Omental fat pad (tissue), 4 donors: Measurements from ENCODE around the gene ZMYM4. TPM values are rescaled to one million over a fixed set of nuclear protein-coding genes. Genes with fewer than 3 reads are reported as not detected.

ENCODE experiments used
- ATAC-seq: fragments of 150-250 bp; one replicate; pipeline ENCODE4 v1.9.1; 2016; ENCODE audit warnings: mild to moderate bottlenecking, moderate library complexity; ENCODE audit not compliant: low FRiP score
- DNase-seq: peaks from one replicate; pipeline ENCODE4 v3.0.0-alpha.2; 2019; ENCODE audit warnings: low spot score
- total RNA-seq, 4 donors: library from RNA; depleted of rRNA; stranded (reverse); fragments of >200 nt; gene quantifications; one replicate each; pipeline ENCODE4 v1.1.0, GENCODE V29; 2016
- TF ChIP-seq, protein P1 (sequence below), 3 donors: fragments of 450-650 bp; IDR thresholded peaks; one replicate each; pipeline ENCODE4 v1.5.1; 2016 to 2017; ENCODE audit warnings: antibody characterized with exemption in 3 of 3, mild to moderate bottlenecking in 3 of 3, moderate library complexity in 2 of 3

ZMYM4 gene
- total RNA-seq, 4 donors from 2014 or later = 31.7 to 38.3 (median 33.9) TPM

DNA sequence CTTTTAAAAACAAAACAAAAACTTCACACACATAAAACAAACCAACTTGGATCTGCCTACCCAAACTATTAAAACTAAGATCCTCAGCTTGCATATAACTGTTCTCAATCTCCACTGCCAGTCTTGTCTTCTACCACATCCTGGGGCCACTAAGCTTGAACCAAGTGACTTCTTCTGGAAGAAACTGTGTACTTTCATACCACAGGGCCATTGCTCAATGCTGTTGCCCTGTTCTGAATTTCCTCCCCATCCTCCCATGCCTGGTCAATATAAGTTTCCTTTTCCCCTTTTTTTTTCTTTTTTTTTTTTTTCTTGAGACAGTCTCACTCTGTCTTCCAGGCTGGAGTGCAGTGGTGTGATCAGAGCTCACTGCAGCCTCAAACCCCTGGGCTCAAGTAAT lies 178.8 kb downstream of the ZMYM4 start:
- DNase-seq = no peak
- no peak for ATAC-seq
- TF ChIP-seq, protein P1, sequence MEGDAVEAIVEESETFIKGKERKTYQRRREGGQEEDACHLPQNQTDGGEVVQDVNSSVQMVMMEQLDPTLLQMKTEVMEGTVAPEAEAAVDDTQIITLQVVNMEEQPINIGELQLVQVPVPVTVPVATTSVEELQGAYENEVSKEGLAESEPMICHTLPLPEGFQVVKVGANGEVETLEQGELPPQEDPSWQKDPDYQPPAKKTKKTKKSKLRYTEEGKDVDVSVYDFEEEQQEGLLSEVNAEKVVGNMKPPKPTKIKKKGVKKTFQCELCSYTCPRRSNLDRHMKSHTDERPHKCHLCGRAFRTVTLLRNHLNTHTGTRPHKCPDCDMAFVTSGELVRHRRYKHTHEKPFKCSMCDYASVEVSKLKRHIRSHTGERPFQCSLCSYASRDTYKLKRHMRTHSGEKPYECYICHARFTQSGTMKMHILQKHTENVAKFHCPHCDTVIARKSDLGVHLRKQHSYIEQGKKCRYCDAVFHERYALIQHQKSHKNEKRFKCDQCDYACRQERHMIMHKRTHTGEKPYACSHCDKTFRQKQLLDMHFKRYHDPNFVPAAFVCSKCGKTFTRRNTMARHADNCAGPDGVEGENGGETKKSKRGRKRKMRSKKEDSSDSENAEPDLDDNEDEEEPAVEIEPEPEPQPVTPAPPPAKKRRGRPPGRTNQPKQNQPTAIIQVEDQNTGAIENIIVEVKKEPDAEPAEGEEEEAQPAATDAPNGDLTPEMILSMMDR (IDR thresholded peaks at IDR 0.05) = no peak

DNA sequence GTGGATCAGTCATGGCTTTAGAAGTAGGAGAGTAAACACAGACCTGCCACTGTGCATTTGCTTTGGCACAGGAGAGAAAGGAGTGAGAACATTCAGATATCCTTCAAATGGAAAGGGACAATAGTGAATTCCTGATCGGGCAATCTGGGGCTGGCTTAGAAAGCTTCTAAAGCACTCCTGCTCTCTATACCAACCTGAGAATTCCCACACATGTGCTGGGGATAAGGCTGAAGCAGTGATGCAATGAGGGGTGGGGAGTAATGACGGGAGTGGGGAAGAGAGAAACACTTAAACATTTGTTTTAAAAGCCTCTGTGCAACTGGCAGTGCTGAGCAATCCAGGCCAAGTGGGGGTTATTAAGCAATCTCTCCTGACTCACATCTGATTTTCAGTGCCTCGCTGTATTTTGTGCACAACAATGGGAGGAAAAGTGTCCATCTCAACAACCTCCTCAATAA lies 179.9 kb downstream of the ZMYM4 start:
- no peak for DNase-seq
- peak; percentile 70 for ATAC-seq
- TF ChIP-seq, protein P1 (IDR thresholded peaks at IDR 0.05) = no peak

DNA sequence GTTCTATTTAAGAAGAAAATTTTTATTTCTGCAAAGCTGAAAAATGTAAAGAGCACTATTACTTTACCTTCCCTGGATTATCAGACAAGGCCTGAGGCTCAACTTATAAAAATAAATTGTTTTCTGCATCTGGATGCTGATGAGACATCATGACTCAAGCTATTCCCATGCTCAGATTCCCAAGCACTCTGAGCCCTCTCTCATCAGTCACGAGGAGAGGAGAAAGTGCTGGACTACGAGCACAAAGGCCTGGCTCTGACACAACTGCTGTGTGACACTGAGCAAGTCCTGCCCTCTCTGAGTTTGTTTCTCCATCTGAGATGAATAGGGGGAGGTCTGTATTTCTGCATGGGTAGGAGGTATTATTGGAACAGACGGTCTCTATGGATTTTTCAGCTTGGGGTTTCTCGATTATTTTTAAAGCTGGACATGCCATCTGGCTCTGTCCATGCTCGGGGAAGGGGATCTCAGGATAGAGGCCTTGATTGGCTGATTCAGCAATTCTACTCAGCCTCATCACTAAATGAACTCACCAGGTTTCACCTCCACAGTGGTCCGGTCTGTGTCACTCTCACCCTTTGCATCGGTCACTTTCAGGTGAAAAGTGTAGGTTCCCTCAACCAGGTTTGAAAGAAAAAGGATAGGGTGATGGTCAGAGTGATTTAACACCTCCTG lies 181.0 kb downstream of the ZMYM4 start:
- no peak for ATAC-seq

DNA sequence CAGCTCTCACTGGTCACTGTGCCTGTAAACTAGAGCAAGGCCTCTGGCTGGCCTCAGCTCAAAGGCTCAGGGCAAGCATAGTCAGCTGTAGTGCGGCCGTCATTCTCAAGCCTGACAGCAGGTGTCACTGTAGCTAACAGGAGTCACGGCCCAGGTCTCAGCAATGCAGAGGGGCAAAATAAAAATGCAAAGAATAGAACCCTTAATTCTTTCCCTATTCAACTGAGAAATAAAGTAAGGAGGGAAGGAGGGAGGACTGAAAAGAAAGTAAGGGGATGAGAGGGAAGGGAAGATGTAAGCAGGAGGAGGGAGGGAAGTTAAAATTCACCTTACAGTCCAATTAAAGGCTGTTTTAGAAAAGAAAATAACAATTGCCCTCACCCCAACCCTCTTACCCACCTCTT lies 182.6 kb downstream of the ZMYM4 start:
- ATAC-seq (peak; percentile 79), DNase-seq (peak; percentile 87)
- TF ChIP-seq, protein P1 (IDR thresholded peaks at IDR 0.05) = peak in 1 of 3 donors; percentile 89

More for the DNA sequence above, 181.0 kb downstream of the ZMYM4 start:
- TF ChIP-seq, protein P1 (IDR thresholded peaks at IDR 0.05) = no peak
- DNase-seq = no peak

DNA sequence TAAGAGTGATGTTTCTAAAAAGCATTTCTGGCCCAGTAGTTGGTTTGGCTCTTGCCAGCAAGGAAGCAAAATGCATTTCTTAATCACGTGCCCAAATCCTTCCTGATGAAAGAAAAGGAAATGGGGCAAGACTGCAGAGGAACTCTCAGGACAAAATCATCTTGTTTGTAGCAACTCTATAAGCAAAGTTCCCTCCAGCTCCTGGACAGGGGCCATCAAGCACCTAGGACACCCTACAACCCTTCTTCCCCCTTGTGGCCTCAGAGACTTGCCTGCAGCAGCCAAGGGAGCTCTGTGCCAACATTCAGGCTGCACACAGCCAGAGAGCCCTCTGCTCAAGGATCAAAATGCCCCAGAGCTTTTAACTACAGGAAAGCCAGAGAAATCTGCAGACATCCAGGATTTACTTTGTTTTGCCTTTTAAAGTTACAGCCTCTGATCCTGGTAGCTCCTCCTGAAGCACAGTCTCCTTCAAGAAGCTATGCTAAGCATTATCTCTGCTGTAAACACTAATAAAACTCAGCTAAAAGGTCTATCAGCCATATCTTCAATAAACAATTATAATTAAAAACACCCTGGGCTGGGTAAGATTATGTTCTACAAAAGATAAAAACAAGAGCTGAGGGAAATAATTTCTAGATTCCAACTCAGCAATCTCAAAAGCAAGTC lies 183.7 kb downstream of the ZMYM4 start:
- ATAC-seq (peak; percentile 21), DNase-seq (no peak)
- TF ChIP-seq, protein P1 (IDR thresholded peaks at IDR 0.05) = no peak

DNA sequence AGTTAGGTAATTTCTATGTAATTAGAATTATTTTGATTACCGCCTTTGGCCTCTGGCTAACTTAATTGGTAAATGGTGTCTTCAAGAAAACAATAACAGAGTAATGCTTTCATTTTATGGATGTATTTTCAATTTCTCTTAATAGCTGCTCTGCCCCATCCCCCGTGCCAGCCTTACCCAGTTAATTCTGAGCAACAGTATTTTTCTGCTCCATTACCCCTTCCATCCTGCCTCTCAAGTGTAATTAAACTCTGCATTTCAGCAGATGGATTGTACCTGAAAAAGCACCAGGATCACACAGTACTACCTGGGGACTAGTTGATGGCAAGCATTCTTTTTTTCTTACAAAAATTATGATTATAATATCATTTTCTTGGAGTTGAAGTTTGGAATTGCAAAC lies 184.5 kb downstream of the ZMYM4 start:
- TF ChIP-seq, protein P1 (IDR thresholded peaks at IDR 0.05) = no peak
- no peak for DNase-seq
- ATAC-seq = no peak

DNA sequence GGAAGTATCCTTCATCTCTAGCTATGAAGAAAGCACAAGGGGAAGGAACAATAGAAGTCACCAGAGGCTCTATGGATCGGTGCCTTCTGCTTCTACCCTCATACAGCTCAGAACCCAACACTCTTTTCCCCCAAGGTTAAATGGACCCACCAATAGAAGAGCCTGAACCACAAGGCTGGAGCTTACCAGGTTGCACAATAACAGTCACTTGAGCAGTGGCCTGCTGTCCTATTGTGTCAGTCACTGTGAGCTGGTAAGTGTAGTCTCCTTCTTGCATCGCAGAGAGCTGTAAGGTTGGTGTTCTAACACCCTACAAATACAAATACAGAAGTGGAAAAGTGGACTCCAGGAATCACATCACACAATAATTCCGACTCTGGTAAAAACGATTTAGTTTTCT lies 185.7 kb downstream of the ZMYM4 start:
- DNase-seq (no peak), ATAC-seq (no peak)
- TF ChIP-seq, protein P1 (IDR thresholded peaks at IDR 0.05) = no peak
